Lung (tissue), 12 donors: Measurements from ENCODE around the gene C3orf20. TPM values are rescaled to one million over a fixed set of nuclear protein-coding genes. Genes with fewer than 3 reads are reported as not detected.

ENCODE experiments used
- ATAC-seq: fragments of 200-7000 bp; cut with Tn5 transposase; one replicate; pipeline ENCODE4 v1.9.1; 2020; ENCODE audit warnings: moderate number of reproducible peaks; ENCODE audit not compliant: insufficient read depth, low FRiP score
- DNase-seq, 3 donors: peaks; one replicate each; pipeline ENCODE4 v3.0.0-alpha.2; 2013 to 2017
- H3K27ac ChIP-seq, 2 donors: one replicate each; pipeline ENCODE4 v1.5.1; 2013; ENCODE audit warnings: mild to moderate bottlenecking in 2 of 2, moderate library complexity in 2 of 2, control low read depth in 1 of 2, inconsistent platforms in 1 of 2, low read depth in 1 of 2, low read length in 1 of 2
- H3K27me3 ChIP-seq, 3 donors: one replicate each; pipeline ENCODE4 v1.5.1; 2013; ENCODE audit warnings: low read length in 2 of 3; ENCODE audit not compliant: control insufficient read depth in 3 of 3, insufficient read depth in 3 of 3
- H3K36me3 ChIP-seq, 4 donors: one replicate each; pipeline ENCODE4 v1.5.1; 2013; ENCODE audit warnings: low read length in 4 of 4, mild to moderate bottlenecking in 1 of 4, moderate library complexity in 1 of 4; ENCODE audit not compliant: control insufficient read depth in 4 of 4, insufficient read depth in 4 of 4
- H3K4me1 ChIP-seq, 5 donors: one replicate each; pipeline ENCODE4 v1.5.1; 2013; ENCODE audit warnings: low read length in 5 of 5, mild to moderate bottlenecking in 2 of 5, moderate library complexity in 1 of 5; ENCODE audit not compliant: control insufficient read depth in 5 of 5, insufficient read depth in 5 of 5
- H3K4me3 ChIP-seq: one replicate; pipeline ENCODE4 v1.5.1; 2013; ENCODE audit warnings: mild to moderate bottlenecking, control low read depth, moderate library complexity
- H3K9ac ChIP-seq, 2 donors: one replicate each; pipeline ENCODE4 v1.5.1; 2013; ENCODE audit warnings: low read length in 2 of 2, control low read depth in 1 of 2; ENCODE audit not compliant: insufficient read depth in 1 of 2
- H3K9me3 ChIP-seq, 4 donors: one replicate each; pipeline ENCODE4 v1.5.1; 2013; ENCODE audit warnings: low read length in 3 of 4, mild to moderate bottlenecking in 1 of 4, moderate library complexity in 1 of 4; ENCODE audit not compliant: control insufficient read depth in 4 of 4, insufficient read depth in 3 of 4
- WGBS, 2 donors: extraction: QIAGEN DNeasy Blood & Tissue Kit; methylation state at CpG; one replicate each; pipeline ENCODE4 v1.1.7; 2013; 5-methylcytosine and 5-hydroxymethylcytosine counted together
- polyA plus RNA-seq, 2 donors: library from polyadenylated mRNA; stranded (reverse); fragments of 200-250 nt; gene quantifications; one replicate each; pipeline ENCODE4 v1.2.1, GENCODE V29; 2013
- total RNA-seq, 2 donors: library from RNA; depleted of rRNA in 1 of 2; stranded (reverse); fragments of >200 nt in 1 of 2; gene quantifications; one replicate each; pipeline ENCODE4 v1.2.1, GENCODE V29; 2014 to 2021
- TF ChIP-seq, protein P1 (sequence below): IDR thresholded peaks from 2 replicates; pipeline ENCODE4 v1.5.1; 2012; ENCODE audit warnings: mild to moderate bottlenecking; ENCODE audit errors: control extremely low read depth, extremely low read depth
- donor health status: control.
- donor health status: control.
- donor health status: Bipolar disorder and iron deficiency.
- donor health status: healthy.
- donor health status: DM: yes; HTN: yes; CAD: no.

C3orf20 gene
- total and polyA plus RNA-seq, 4 donors: 0.03 to 0.14 (median 0.12) TPM; not detected in 1

DNA sequence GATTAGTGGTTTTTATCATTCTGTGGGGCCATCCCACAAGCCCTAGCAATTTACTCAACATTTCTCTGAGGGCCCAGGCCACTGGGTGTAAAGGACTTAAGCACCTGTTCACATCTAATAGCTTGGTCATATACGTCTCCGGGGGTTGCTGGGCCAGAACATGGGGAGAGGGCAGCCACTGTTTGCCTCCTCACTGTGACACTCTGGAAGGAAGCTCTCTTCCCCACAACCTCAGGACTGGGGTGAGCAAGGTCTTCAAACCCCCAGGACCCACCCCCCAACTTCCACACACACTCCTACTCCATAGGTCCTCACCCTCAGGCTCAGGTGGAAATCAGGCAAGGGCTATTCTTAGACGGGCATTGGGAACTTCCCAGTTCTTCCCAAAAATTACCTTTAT lies 28.9 kb downstream of the C3orf20 start:
- Histone ChIP-seq H3K36me3 (no peaks in the 10 kb centered on the region), H3K27ac (no peak overlapping the region), H3K27me3 (no peaks in the 10 kb centered on the region), H3K9ac (no peak overlapping the region), H3K4me3 (no peak overlapping the region), H3K4me1 (peaks cover 0 to 4% (median 0%) of the 10 kb centered on the region in 5 donors), H3K9me3 (peaks cover 0 to 4% (median under 1%) of the 10 kb centered on the region in 4 donors)
- TF ChIP-seq, protein P1, sequence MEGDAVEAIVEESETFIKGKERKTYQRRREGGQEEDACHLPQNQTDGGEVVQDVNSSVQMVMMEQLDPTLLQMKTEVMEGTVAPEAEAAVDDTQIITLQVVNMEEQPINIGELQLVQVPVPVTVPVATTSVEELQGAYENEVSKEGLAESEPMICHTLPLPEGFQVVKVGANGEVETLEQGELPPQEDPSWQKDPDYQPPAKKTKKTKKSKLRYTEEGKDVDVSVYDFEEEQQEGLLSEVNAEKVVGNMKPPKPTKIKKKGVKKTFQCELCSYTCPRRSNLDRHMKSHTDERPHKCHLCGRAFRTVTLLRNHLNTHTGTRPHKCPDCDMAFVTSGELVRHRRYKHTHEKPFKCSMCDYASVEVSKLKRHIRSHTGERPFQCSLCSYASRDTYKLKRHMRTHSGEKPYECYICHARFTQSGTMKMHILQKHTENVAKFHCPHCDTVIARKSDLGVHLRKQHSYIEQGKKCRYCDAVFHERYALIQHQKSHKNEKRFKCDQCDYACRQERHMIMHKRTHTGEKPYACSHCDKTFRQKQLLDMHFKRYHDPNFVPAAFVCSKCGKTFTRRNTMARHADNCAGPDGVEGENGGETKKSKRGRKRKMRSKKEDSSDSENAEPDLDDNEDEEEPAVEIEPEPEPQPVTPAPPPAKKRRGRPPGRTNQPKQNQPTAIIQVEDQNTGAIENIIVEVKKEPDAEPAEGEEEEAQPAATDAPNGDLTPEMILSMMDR: no peak
- no peak for ATAC-seq
- no peak for DNase-seq
- 86 to 94% methylated on average over 3 of the region's 3 CpGs for WGBS, 2 donors

GRCh38 chr3:14706096-14706495 lies 31.2 kb downstream of the C3orf20 start:
- Histone ChIP-seq H3K4me1 (no peaks in the 10 kb centered on the region), H3K36me3 (no peaks in the 10 kb centered on the region), H3K9ac (no peak overlapping the region), H3K9me3 (peaks cover 0 to 4% (median 0%) of the 10 kb centered on the region in 4 donors), H3K27ac (no peak overlapping the region), H3K27me3 (no peaks in the 10 kb centered on the region), H3K4me3 (no peak overlapping the region)
- no peak for DNase-seq
- TF ChIP-seq, protein P1: no peak
- no peak for ATAC-seq
- WGBS, 2 donors: 82 to 84% methylated on average over 5 of the region's 5 CpGs

DNA sequence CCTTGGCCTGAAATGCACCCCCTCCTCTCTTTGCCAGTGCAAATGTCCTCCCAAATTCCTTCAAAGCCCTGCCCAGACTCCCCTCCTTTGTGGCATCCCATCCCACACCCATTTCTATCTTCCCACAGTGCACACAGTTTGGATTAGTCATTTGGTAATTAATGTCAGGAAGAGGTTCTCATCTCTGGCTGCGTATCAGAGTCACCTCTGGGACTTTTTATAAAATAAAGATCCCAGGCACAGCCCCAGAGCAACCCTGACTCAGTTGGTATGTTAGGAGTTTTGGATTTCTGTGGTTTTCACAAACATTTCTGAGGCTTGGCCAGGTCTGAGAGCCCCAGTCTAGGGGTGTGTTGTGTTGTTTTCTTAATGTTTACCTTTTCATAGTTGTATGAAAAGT lies 41.6 kb downstream of the C3orf20 start:
- Histone ChIP-seq H3K4me3 (no peak overlapping the region), H3K9me3 (peaks cover 0 to 5% (median 2%) of the 10 kb centered on the region in 4 donors), H3K27me3 (no peaks in the 10 kb centered on the region), H3K4me1 (no peaks in the 10 kb centered on the region), H3K36me3 (no peaks in the 10 kb centered on the region), H3K9ac (no peak overlapping the region), H3K27ac (no peak overlapping the region)
- TF ChIP-seq, protein P1: no peak
- ATAC-seq (no peak), DNase-seq (no peak)
- whole genome bisulfite sequencing, 2 donors: 63 to 81% methylated on average over 1 of the region's 1 CpG

GRCh38 chr3:14717307-14717706 lies 42.4 kb downstream of the C3orf20 start:
- ATAC-seq (no peak), DNase-seq (no peak)
- H3K36me3 ChIP-seq: no peaks in the 10 kb centered on the region
- H3K9me3 ChIP-seq: peaks cover 0 to 5% (median 2%) of the 10 kb centered on the region in 4 donors
- H3K4me3 ChIP-seq: no peak overlapping the region
- no peak overlapping the region for H3K9ac ChIP-seq
- TF ChIP-seq, protein P1: no peak
- H3K27me3 ChIP-seq: no peaks in the 10 kb centered on the region
- no peak overlapping the region for H3K27ac ChIP-seq
- WGBS, 2 donors: 50 to 63% methylated on average over 1 of the region's 1 CpG
- no peaks in the 10 kb centered on the region for H3K4me1 ChIP-seq
